HepG2 (cell line): ENCODE measurements around the gene NR1H3. TPM values are rescaled to one million over a fixed set of nuclear protein-coding genes. Genes with fewer than 3 reads are reported as not detected.

Source experiments
- BORCS8-MEF2B ChIP-seq: sonication (generic); formaldehyde crosslinking; IDR thresholded peaks from 2 replicates; pipeline ENCODE4 v1.8.0; 2022; ENCODE audit warnings: mild to moderate bottlenecking, missing genetic modification reagents
- CENPX ChIP-seq: sonication (generic); formaldehyde crosslinking; IDR thresholded peaks from 2 replicates; pipeline ENCODE4 v1.9.0; 2021; ENCODE audit warnings: mild to moderate bottlenecking, missing genetic modification reagents, moderate library complexity
- HDAC6 ChIP-seq: fragments of 200-600 bp; sonication (generic); IDR thresholded peaks from 2 replicates; pipeline ENCODE4 v1.7.0; 2017; ENCODE audit warnings: mild to moderate bottlenecking, antibody characterized with exemption, low read length, low read depth
- HNF4A ChIP-seq: sonication (generic); formaldehyde crosslinking; IDR thresholded peaks from 2 replicates; pipeline ENCODE4 v1.4.0; 2020; ENCODE audit warnings: missing genetic modification reagents
- HOXD1 ChIP-seq: sonication (generic); formaldehyde crosslinking; IDR thresholded peaks from 2 replicates; pipeline ENCODE4 v1.5.0; 2020; ENCODE audit warnings: missing genetic modification reagents
- KDM2A ChIP-seq: sonication (generic); formaldehyde crosslinking; IDR thresholded peaks from 2 replicates; pipeline ENCODE4 v1.4.0; 2020; ENCODE audit warnings: low read depth, missing genetic modification reagents, borderline replicate concordance
- MED8 ChIP-seq: sonication (generic); formaldehyde crosslinking; IDR thresholded peaks from 2 replicates; pipeline ENCODE4 v1.8.1; 2023; ENCODE audit warnings: mild to moderate bottlenecking, missing genetic modification reagents; ENCODE audit not compliant: insufficient replicate concordance
- NCOR1 ChIP-seq: fragments of 200-600 bp; sonication (generic); IDR thresholded peaks from 2 replicates; pipeline ENCODE4 v1.7.0; 2017; ENCODE audit warnings: antibody characterized with exemption, low read length, borderline replicate concordance
- NFIC ChIP-seq: IDR thresholded peaks from 2 replicates; pipeline ENCODE4 v1.6.1; 2012; ENCODE audit warnings: mild to moderate bottlenecking, low read length, inconsistent platforms
- NR1H2 ChIP-seq: sonication (generic); formaldehyde crosslinking; IDR thresholded peaks from 2 replicates; pipeline ENCODE4 v1.8.1; 2022; ENCODE audit warnings: low read depth, missing genetic modification reagents, borderline replicate concordance
- NR2C2 ChIP-seq: sonication (generic); formaldehyde crosslinking; IDR thresholded peaks from 2 replicates; pipeline ENCODE4 v1.4.0; 2020; ENCODE audit warnings: missing genetic modification reagents, mild to moderate bottlenecking, moderate library complexity, borderline replicate concordance
- PLRG1 ChIP-seq: fragments of 450-650 bp; conservative IDR thresholded peaks from 2 replicates; pipeline ENCODE4 v1.6.1; 2016
- RFXANK ChIP-seq: IDR thresholded peaks from 2 replicates; pipeline ENCODE4 v1.6.1; 2016
- SRSF1 ChIP-seq: fragments of 200-400 bp; formaldehyde crosslinking; optimal IDR thresholded peaks from 2 replicates; pipeline ENCODE3; 2017; ENCODE audit warnings: mild to moderate bottlenecking, low read depth, low read length, moderate library complexity
- TAF15 ChIP-seq: fragments of 200-400 bp; formaldehyde crosslinking; IDR thresholded peaks from one replicate; pipeline ENCODE4 v1.6.1; 2018; ENCODE audit warnings: mild to moderate bottlenecking, low read depth, low read length; ENCODE audit not compliant: poor library complexity, severe bottlenecking
- TARDBP ChIP-seq: sonication (generic); formaldehyde crosslinking; IDR thresholded peaks from 2 replicates; pipeline ENCODE4 v1.8.0; 2022; ENCODE audit warnings: mild to moderate bottlenecking, missing genetic modification reagents
- TP53 ChIP-seq: sonication (generic); formaldehyde crosslinking; conservative IDR thresholded peaks from 2 replicates; pipeline ENCODE4 v1.4.0; 2020; ENCODE audit warnings: missing genetic modification reagents
- ZBTB20 ChIP-seq: sonication (generic); formaldehyde crosslinking; IDR thresholded peaks from 2 replicates; pipeline ENCODE4 v1.8.1; 2023; ENCODE audit warnings: missing genetic modification reagents, low read depth, mild to moderate bottlenecking, borderline replicate concordance
- ZNF205 ChIP-seq: IDR thresholded peaks from 2 replicates; pipeline ENCODE4 v1.6.1; 2018; ENCODE audit warnings: missing biosample characterization, missing genetic modification reagents
- ZNF567 ChIP-seq: sonication (generic); formaldehyde crosslinking; IDR thresholded peaks from 2 replicates; pipeline ENCODE4 v1.8.1; 2023; ENCODE audit warnings: mild to moderate bottlenecking, missing genetic modification reagents, borderline replicate concordance
- ZNF605 ChIP-seq: sonication (generic); formaldehyde crosslinking; IDR thresholded peaks from 2 replicates; pipeline ENCODE4 v1.8.0; 2022; ENCODE audit warnings: mild to moderate bottlenecking, missing genetic modification reagents
- ZNF749 ChIP-seq: sonication (generic); formaldehyde crosslinking; IDR thresholded peaks from 2 replicates; pipeline ENCODE4 v1.8.0; 2022; ENCODE audit warnings: mild to moderate bottlenecking, missing genetic modification reagents, moderate library complexity, borderline replicate concordance
- polyA plus RNA-seq, 8 experiments: library from polyadenylated mRNA; depleted of rRNA in 3 of 8; stranded (reverse) in 7 of 8; unstranded in 1 of 8; fragments of >200 nt; fragmentation: Illumina TruSeq in 4 of 8; extraction: Trizol in 4 of 8; gene quantifications; 2 replicates each; pipeline versions ENCODE4 v1.2.1 to v1.2.3, GENCODE V29; 2011 to 2016; ENCODE audit warnings: low read depth in 4 of 8, missing spikeins in 1 of 8, mixed read lengths in 1 of 8; ENCODE audit not compliant: insufficient read depth in 1 of 8
- total RNA-seq, 5 experiments: library from RNA; depleted of rRNA; stranded (reverse); fragments of >200 nt; fragmentation: Illumina TruSeq; extraction: Trizol; gene quantifications; 2 replicates each; pipeline ENCODE4 v1.2.3, GENCODE V29; 2016; ENCODE audit warnings: low read depth in 1 of 5
- TF ChIP-seq, protein P1 (sequence below): IDR thresholded peaks from 2 replicates; pipeline ENCODE4 v1.6.1; 2018; ENCODE audit warnings: missing genetic modification reagents, mild to moderate bottlenecking, missing compliant biosample characterization
- TF ChIP-seq, protein P2 (sequence below): sonication (generic); formaldehyde crosslinking; IDR thresholded peaks from 2 replicates; pipeline ENCODE4 v1.4.0; 2020; ENCODE audit warnings: missing genetic modification reagents
- TF ChIP-seq, protein P3 (sequence below): sonication (generic); formaldehyde crosslinking; conservative IDR thresholded peaks from 2 replicates; pipeline ENCODE4 v1.8.1; 2023; ENCODE audit warnings: missing genetic modification reagents
- TF ChIP-seq, protein P4 (sequence below): IDR thresholded peaks from 2 replicates; pipeline ENCODE4 v1.6.1; 2016; ENCODE audit warnings: low read depth

The NR1H3 gene
- total and polyA plus RNA-seq, 2 of the 13 experiments (the other 11 are each of a cell fraction or from before 2014, with no cell fraction given), result 41.8 to 102 TPM

- TF ChIP-seq, protein P1, sequence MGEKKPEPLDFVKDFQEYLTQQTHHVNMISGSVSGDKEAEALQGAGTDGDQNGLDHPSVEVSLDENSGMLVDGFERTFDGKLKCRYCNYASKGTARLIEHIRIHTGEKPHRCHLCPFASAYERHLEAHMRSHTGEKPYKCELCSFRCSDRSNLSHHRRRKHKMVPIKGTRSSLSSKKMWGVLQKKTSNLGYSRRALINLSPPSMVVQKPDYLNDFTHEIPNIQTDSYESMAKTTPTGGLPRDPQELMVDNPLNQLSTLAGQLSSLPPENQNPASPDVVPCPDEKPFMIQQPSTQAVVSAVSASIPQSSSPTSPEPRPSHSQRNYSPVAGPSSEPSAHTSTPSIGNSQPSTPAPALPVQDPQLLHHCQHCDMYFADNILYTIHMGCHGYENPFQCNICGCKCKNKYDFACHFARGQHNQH, result peak; percentile 54
- TF ChIP-seq KDM2A (CRISPR knock-in tag) (peak; percentile 55), MED8 (CRISPR knock-in tag) (no peak), HDAC6 (no peak), TARDBP (CRISPR knock-in tag) (peak; percentile 73; the same call in 1 of the 2 replicates), ZBTB20 (CRISPR knock-in tag) (peak; percentile 30), HNF4A (CRISPR knock-in tag) (peak; percentile 84), NFIC (no peak), TP53 (no peak), TAF15 (peak; percentile 69), ZNF605 (CRISPR knock-in tag) (no peak), BORCS8-MEF2B (CRISPR knock-in tag) (no peak; the same call in 1 of the 2 replicates), RFXANK (CRISPR knock-in tag) (no peak), SRSF1 (peak; percentile 37), ZNF749 (CRISPR knock-in tag) (0 out of 2 replicates have a peak, but pooled peaks have one; percentile 54), PLRG1 (no peak), ZNF205 (CRISPR knock-in tag) (no peak), NR2C2 (CRISPR knock-in tag) (peak; percentile 48), NR1H2 (0 out of 2 replicates have a peak, but pooled peaks have one; percentile 45), CENPX (CRISPR knock-in tag) (no peak), HOXD1 (CRISPR knock-in tag) (no peak), ZNF567 (CRISPR knock-in tag) (peak; percentile 82; the same call in 1 of the 2 replicates), NCOR1 (peak; percentile 56; the same call in 1 of the 2 replicates)
- TF ChIP-seq, protein P2, sequence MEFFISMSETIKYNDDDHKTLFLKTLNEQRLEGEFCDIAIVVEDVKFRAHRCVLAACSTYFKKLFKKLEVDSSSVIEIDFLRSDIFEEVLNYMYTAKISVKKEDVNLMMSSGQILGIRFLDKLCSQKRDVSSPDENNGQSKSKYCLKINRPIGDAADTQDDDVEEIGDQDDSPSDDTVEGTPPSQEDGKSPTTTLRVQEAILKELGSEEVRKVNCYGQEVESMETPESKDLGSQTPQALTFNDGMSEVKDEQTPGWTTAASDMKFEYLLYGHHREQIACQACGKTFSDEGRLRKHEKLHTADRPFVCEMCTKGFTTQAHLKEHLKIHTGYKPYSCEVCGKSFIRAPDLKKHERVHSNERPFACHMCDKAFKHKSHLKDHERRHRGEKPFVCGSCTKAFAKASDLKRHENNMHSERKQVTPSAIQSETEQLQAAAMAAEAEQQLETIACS, result no peak
- TF ChIP-seq, protein P3, sequence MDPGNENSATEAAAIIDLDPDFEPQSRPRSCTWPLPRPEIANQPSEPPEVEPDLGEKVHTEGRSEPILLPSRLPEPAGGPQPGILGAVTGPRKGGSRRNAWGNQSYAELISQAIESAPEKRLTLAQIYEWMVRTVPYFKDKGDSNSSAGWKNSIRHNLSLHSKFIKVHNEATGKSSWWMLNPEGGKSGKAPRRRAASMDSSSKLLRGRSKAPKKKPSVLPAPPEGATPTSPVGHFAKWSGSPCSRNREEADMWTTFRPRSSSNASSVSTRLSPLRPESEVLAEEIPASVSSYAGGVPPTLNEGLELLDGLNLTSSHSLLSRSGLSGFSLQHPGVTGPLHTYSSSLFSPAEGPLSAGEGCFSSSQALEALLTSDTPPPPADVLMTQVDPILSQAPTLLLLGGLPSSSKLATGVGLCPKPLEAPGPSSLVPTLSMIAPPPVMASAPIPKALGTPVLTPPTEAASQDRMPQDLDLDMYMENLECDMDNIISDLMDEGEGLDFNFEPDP, result no peak
- TF ChIP-seq, protein P4, sequence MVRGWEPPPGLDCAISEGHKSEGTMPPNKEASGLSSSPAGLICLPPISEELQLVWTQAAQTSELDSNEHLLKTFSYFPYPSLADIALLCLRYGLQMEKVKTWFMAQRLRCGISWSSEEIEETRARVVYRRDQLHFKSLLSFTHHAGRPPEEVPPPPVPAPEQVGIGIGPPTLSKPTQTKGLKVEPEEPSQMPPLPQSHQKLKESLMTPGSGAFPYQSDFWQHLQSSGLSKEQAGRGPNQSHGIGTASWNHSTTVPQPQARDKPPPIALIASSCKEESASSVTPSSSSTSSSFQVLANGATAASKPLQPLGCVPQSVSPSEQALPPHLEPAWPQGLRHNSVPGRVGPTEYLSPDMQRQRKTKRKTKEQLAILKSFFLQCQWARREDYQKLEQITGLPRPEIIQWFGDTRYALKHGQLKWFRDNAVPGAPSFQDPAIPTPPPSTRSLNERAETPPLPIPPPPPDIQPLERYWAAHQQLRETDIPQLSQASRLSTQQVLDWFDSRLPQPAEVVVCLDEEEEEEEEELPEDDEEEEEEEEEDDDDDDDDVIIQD (CRISPR knock-in tag), result no peak
These were observed at the start of gene NR1H3 (continued) for GRCh38 chr11:47257517-47258316.
